ENCODE data around the gene POLA1.

DNA sequence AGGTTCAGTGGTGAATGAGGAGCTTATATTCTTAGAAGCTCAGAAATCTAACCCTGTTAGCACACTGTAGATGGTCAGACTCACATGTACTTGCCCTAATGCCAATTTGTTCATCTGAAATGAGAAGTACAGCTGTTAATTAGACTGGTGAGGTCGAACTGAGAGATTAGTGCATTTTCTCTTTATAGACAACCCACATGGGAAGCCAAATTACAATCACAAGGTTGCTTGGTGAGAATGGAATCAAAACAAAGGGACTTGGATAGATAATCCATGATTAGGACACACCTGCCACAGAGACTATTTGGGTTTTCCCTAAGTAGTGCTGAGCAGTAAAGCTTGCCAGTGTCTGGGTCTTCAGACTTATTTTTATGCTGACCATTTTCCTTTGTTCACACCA is 88.3 kb downstream of the POLA1 start:
- TF ChIP-seq EZH2 (IDR thresholded peaks at IDR 0.05; ENCODE audit: borderline replicate concordance, insufficient read depth, low read length, poor library complexity, severe bottlenecking) = no peak
- TF ChIP-seq MXI1 (conservative IDR thresholded peaks at IDR 0.05; ENCODE audit: poor library complexity, severe bottlenecking) = no peak
- TF ChIP-seq, protein P1, sequence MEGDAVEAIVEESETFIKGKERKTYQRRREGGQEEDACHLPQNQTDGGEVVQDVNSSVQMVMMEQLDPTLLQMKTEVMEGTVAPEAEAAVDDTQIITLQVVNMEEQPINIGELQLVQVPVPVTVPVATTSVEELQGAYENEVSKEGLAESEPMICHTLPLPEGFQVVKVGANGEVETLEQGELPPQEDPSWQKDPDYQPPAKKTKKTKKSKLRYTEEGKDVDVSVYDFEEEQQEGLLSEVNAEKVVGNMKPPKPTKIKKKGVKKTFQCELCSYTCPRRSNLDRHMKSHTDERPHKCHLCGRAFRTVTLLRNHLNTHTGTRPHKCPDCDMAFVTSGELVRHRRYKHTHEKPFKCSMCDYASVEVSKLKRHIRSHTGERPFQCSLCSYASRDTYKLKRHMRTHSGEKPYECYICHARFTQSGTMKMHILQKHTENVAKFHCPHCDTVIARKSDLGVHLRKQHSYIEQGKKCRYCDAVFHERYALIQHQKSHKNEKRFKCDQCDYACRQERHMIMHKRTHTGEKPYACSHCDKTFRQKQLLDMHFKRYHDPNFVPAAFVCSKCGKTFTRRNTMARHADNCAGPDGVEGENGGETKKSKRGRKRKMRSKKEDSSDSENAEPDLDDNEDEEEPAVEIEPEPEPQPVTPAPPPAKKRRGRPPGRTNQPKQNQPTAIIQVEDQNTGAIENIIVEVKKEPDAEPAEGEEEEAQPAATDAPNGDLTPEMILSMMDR (IDR thresholded peaks at IDR 0.05; ENCODE audit: poor library complexity, severe bottlenecking) = no peak
- no peak for TF ChIP-seq EP300 (conservative IDR thresholded peaks at IDR 0.05; ENCODE audit: poor library complexity, severe bottlenecking)
